Tracheal epithelial cell (primary cell): ENCODE measurements around the gene USP6NL. TPM values are rescaled to one million over a fixed set of nuclear protein-coding genes. Genes with fewer than 3 reads are reported as not detected.

ENCODE experiments used
- total RNA-seq: library from RNA; depleted of rRNA; stranded (reverse); fragments of >200 nt; gene quantifications from 2 replicates; pipeline ENCODE4 v1.2.1, GENCODE V29; 2014

The USP6NL gene
- 8.9 and 9.6 TPM in 2 replicates for total RNA-seq

GRCh38 chr10:11611248-11612020 is at the start of gene USP6NL:
Gene USP6NL, minus strand, starts transcription at chr10:11611650. Its CDS starts 14,016 bp downstream, at chr10:11597634.

Other genes starting within 250 kb of the USP6NL start
- gene ECHDC3, start 130.7 kb upstream of the USP6NL start, total RNA-seq: 3.6 and 12.5 TPM in 2 replicates
- gene PROSER2, start 211.7 kb upstream of the USP6NL start, total RNA-seq: 27.5 and 39.5 TPM in 2 replicates